Endodermal cell (in vitro differentiated cells): Measurements from ENCODE around the gene ATAD3B. TPM values are rescaled to one million over a fixed set of nuclear protein-coding genes. Genes with fewer than 3 reads are reported as not detected.

Experiments
- DNase-seq: peaks from one replicate; pipeline ENCODE4 v3.0.0-alpha.2; 2017
- H3K27ac ChIP-seq: 2 replicates; pipeline ENCODE4 v1.5.1; 2013; ENCODE audit warnings: mild to moderate bottlenecking, low read depth, low read length, moderate library complexity
- H3K27me3 ChIP-seq: 2 replicates; pipeline ENCODE4 v1.6.1; 2013; ENCODE audit warnings: mild to moderate bottlenecking, low read length, moderate library complexity; ENCODE audit not compliant: insufficient read depth, control insufficient read depth, poor library complexity, severe bottlenecking
- H3K36me3 ChIP-seq: 2 replicates; pipeline ENCODE4 v1.7.0; 2013; ENCODE audit warnings: mild to moderate bottlenecking, low read length, moderate library complexity; ENCODE audit not compliant: control insufficient read depth, insufficient read depth
- H3K4me1 ChIP-seq: one replicate; pipeline ENCODE4 v1.7.0; 2013; ENCODE audit warnings: low read length; ENCODE audit not compliant: control insufficient read depth, insufficient read depth
- H3K4me3 ChIP-seq: 2 replicates; pipeline ENCODE4 v1.5.1; 2013; ENCODE audit warnings: mild to moderate bottlenecking, low read length, moderate library complexity
- H3K9ac ChIP-seq: 2 replicates; pipeline ENCODE4 v1.6.1; 2013; ENCODE audit warnings: mild to moderate bottlenecking, low read length, moderate library complexity; ENCODE audit not compliant: poor library complexity, severe bottlenecking; ENCODE audit errors: extremely low read depth
- H3K9me3 ChIP-seq: 2 replicates; pipeline ENCODE4 v1.6.1; 2013; ENCODE audit warnings: mild to moderate bottlenecking, low read length, moderate library complexity; ENCODE audit not compliant: control insufficient read depth
- H3K27ac Mint-ChIP-seq: 2 replicates; pipeline ENCODE4 v1.8.0; 2020; ENCODE audit warnings: mixed read lengths
- H3K27me3 Mint-ChIP-seq: 2 replicates; pipeline ENCODE4 v1.8.0; 2021; ENCODE audit warnings: mild to moderate bottlenecking, mixed read lengths; ENCODE audit not compliant: insufficient read depth
- H3K36me3 Mint-ChIP-seq: 2 replicates; pipeline ENCODE4 v1.8.0; 2020; ENCODE audit warnings: low read depth, mixed read lengths
- H3K4me1 Mint-ChIP-seq: 2 replicates; pipeline ENCODE4 v1.8.0; 2020; ENCODE audit warnings: mixed read lengths
- H3K4me3 Mint-ChIP-seq: 2 replicates; pipeline ENCODE4 v1.8.0; 2020; ENCODE audit warnings: mild to moderate bottlenecking, moderate library complexity, mixed read lengths
- H3K9me3 Mint-ChIP-seq: 2 replicates; pipeline ENCODE4 v1.8.0; 2020; ENCODE audit warnings: mild to moderate bottlenecking, mixed read lengths
- WGBS, 2 experiments: methylation state at CpG; one replicate each; pipeline versions ENCODE4 v1.1.5 to v1.1.7; 2013; ENCODE audit warnings: missing lambda C conversion rate in 2 of 2, mixed read lengths in 1 of 2; ENCODE audit not compliant: insufficient coverage in 1 of 2, insufficient read length in 1 of 2; 5-methylcytosine and 5-hydroxymethylcytosine counted together
- total RNA-seq, 2 donors: library from RNA; stranded (reverse); fragmentation: NEBNext Ultra II Directional in 1 of 2; extraction: Animal tissue kit (Norgen Biotek cat#: 25700) in 1 of 2; gene quantifications; 2 replicates in 1 of 2; 3 replicates in 1 of 2; pipeline ENCODE4 v1.2.1, GENCODE V29; 2021
- TF ChIP-seq, protein P1 (sequence below): fragments of 200-600 bp; sonication (generic); conservative IDR thresholded peaks from 2 replicates; pipeline ENCODE4 v1.5.0; 2021; ENCODE audit warnings: antibody characterized with exemption, mild to moderate bottlenecking

The ATAD3B gene
- total RNA-seq, 2 donors from 2014 or later: 41.8 to 47.4 TPM

GRCh38 chr1:1527092-1527816, 55.7 kb downstream of the ATAD3B start:
- Histone ChIP-seq H3K4me3 (no peak overlapping the region), H3K9ac (no peak overlapping the region), H3K9me3 (peaks cover 13% of the 10 kb centered on the region), H3K36me3 (peaks cover 16% of the 10 kb centered on the region), H3K27ac (no peak overlapping the region), H3K27me3 (no peaks in the 10 kb centered on the region), H3K4me1 (no peaks in the 10 kb centered on the region)
- WGBS, 2 experiments: 95 to 98% methylated on average over 14 to 31 of the region's 31 CpGs
- peaks cover 46% of the 10 kb centered on the region for H3K36me3 Mint-ChIP-seq
- TF ChIP-seq, protein P1, sequence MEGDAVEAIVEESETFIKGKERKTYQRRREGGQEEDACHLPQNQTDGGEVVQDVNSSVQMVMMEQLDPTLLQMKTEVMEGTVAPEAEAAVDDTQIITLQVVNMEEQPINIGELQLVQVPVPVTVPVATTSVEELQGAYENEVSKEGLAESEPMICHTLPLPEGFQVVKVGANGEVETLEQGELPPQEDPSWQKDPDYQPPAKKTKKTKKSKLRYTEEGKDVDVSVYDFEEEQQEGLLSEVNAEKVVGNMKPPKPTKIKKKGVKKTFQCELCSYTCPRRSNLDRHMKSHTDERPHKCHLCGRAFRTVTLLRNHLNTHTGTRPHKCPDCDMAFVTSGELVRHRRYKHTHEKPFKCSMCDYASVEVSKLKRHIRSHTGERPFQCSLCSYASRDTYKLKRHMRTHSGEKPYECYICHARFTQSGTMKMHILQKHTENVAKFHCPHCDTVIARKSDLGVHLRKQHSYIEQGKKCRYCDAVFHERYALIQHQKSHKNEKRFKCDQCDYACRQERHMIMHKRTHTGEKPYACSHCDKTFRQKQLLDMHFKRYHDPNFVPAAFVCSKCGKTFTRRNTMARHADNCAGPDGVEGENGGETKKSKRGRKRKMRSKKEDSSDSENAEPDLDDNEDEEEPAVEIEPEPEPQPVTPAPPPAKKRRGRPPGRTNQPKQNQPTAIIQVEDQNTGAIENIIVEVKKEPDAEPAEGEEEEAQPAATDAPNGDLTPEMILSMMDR: no peak
- no peak for DNase-seq
- no peak overlapping the region for H3K4me3 Mint-ChIP-seq
- no peaks in the 10 kb centered on the region for H3K4me1 Mint-ChIP-seq
- peaks cover 13% of the 10 kb centered on the region for H3K9me3 Mint-ChIP-seq
- H3K27me3 Mint-ChIP-seq: no peaks in the 10 kb centered on the region
- no peak overlapping the region for H3K27ac Mint-ChIP-seq

DNA sequence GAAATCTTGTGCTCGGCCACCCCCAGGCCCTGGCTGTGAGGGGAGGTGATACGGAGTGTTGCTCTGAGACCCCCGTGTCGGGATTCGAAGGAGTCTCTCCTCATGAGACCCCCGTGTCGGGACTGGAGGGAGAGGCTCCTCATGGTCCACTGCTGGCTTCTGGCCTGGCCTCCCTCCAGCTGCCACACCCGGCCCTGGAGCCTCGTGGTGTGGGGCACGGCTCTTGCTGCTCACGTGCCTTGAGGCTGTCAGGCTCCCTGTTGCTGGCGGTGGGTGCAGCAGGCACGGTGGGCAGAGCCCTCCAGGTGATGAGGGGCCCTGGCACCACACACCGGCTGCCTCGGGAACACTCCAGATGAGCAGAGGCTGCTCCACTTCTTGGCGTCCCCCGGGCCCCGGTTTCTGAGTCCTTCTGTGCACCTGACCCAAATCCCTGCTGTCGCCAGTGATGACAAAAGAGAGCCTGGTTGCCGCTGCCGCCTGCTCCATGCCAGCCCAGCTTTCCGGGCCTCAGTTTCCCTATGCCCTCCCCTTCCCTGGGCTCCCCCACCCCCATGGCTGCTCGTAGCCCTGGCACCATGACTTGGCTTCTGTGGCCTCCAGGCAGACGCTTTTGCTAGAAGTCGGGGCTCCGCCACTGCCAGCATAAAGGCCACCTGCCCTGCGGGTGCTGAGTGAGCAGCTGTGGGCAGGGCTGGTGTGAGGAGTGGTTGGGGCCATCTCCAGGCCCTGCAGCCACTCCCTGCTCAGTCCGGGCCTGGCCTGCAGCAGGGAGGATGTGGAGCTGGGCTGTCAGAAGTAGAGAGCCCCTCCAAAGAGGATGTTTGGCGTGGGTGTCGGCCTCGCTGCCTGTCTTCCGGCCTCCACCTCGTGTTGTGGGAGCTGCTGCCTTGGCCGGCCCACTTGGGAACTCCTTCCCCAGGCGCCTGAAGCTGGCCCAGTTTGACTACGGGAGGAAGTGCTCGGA, 57.0 kb downstream of the ATAD3B start:
- no peak overlapping the region for H3K27ac Mint-ChIP-seq

DNA sequence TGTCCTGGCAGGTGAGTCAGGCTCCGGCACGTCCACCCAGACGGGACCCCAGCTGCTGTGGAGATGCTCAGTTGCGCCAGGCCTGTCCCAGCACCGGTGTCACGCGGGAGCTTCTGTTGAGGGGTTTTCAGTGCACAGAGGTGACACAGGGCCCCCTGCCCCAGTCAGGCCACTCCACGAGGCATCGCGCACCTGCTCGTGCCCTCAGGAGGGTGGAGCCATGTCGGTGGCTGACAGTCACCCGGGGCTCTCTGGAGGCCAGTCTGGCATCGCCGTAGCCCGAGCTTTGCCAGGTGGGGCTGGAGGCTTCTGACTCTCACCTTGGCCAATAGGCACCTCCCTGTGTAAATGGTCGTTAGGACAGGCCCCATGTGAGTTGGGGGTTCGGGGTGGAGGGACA, 57.8 kb downstream of the ATAD3B start:
- DNase-seq: no peak
- H3K36me3 ChIP-seq: peaks cover 16% of the 10 kb centered on the region
- Mint-ChIP-seq H3K27me3 (no peaks in the 10 kb centered on the region), H3K27ac (no peak overlapping the region), H3K36me3 (peaks cover 44% of the 10 kb centered on the region), H3K4me1 (no peaks in the 10 kb centered on the region), H3K4me3 (no peak overlapping the region), H3K9me3 (peaks cover 13% of the 10 kb centered on the region)
- H3K4me1 ChIP-seq: no peaks in the 10 kb centered on the region
- H3K4me3 ChIP-seq: no peak overlapping the region
- WGBS, 2 experiments: 95 to 97% methylated on average over 9 to 16 of the region's 18 CpGs
- no peaks in the 10 kb centered on the region for H3K27me3 ChIP-seq
- TF ChIP-seq, protein P1: no peak
- no peak overlapping the region for H3K27ac ChIP-seq
- no peak overlapping the region for H3K9ac ChIP-seq
- H3K9me3 ChIP-seq: peaks cover 13% of the 10 kb centered on the region

More for the DNA sequence above, 57.0 kb downstream of the ATAD3B start:
- Histone ChIP-seq H3K4me3 (no peak overlapping the region), H3K27ac (no peak overlapping the region), H3K36me3 (peaks cover 16% of the 10 kb centered on the region), H3K9ac (no peak overlapping the region), H3K27me3 (no peaks in the 10 kb centered on the region), H3K4me1 (no peaks in the 10 kb centered on the region), H3K9me3 (peaks cover 13% of the 10 kb centered on the region)
- H3K4me1 Mint-ChIP-seq: no peaks in the 10 kb centered on the region
- H3K36me3 Mint-ChIP-seq: peaks cover 45% of the 10 kb centered on the region
- H3K4me3 Mint-ChIP-seq: no peak overlapping the region
- H3K27me3 Mint-ChIP-seq: no peaks in the 10 kb centered on the region
- H3K9me3 Mint-ChIP-seq: peaks cover 13% of the 10 kb centered on the region
- DNase-seq: no peak
- TF ChIP-seq, protein P1: no peak
- WGBS, 2 experiments: 94 to 95% methylated on average over 26 to 36 of the region's 37 CpGs
